Osteoblast (primary cell): Measurements from ENCODE around the gene CCL14. TPM values are rescaled to one million over a fixed set of nuclear protein-coding genes. Genes with fewer than 3 reads are reported as not detected.
A peak's percentile ranks its signal among the peaks of the same experiment; 100 is the strongest.

Source experiments
- DNase-seq: peaks from one replicate; pipeline ENCODE4 v3.0.0; 2011; ENCODE audit warnings: low spot score, mixed read lengths; ENCODE audit not compliant: insufficient read length; ENCODE audit errors: missing footprints
- H2AFZ ChIP-seq: 2 replicates; pipeline ENCODE4 v1.6.0; 2011; ENCODE audit warnings: mild to moderate bottlenecking, low read length
- H3K27ac ChIP-seq: 2 replicates; pipeline ENCODE4 v1.5.1; 2011; ENCODE audit warnings: mild to moderate bottlenecking, low read depth, low read length, moderate library complexity
- H3K27me3 ChIP-seq: 2 replicates; pipeline ENCODE4 v1.6.0; 2012; ENCODE audit warnings: mild to moderate bottlenecking, control low read depth, inconsistent platforms, low read length, moderate library complexity; ENCODE audit not compliant: insufficient read depth
- H3K36me3 ChIP-seq: 2 replicates; pipeline ENCODE4 v1.5.1; 2011; ENCODE audit warnings: mild to moderate bottlenecking, low read length, control low read depth, moderate library complexity; ENCODE audit not compliant: insufficient read depth
- H3K4me1 ChIP-seq: 2 replicates; pipeline ENCODE4 v1.5.1; 2011; ENCODE audit warnings: mild to moderate bottlenecking, low read length, control low read depth, moderate library complexity; ENCODE audit not compliant: insufficient read depth
- H3K4me2 ChIP-seq: 2 replicates; pipeline ENCODE4 v1.6.0; 2011; ENCODE audit warnings: mild to moderate bottlenecking, low read length; ENCODE audit not compliant: insufficient read depth
- H3K4me3 ChIP-seq: fragments of 200-600 bp; sonication (generic); 3 replicates; pipeline ENCODE4 v1.5.1; 2012; ENCODE audit warnings: mild to moderate bottlenecking, low read length, inconsistent platforms; ENCODE audit not compliant: insufficient read depth
- H3K79me2 ChIP-seq: 2 replicates; pipeline ENCODE4 v1.6.0; 2012; ENCODE audit warnings: mild to moderate bottlenecking, low read length, control low read depth, inconsistent platforms; ENCODE audit not compliant: insufficient read depth
- H3K9me3 ChIP-seq: 2 replicates; pipeline ENCODE4 v1.5.1; 2011; ENCODE audit warnings: low read depth, low read length, control low read depth
- H4K20me1 ChIP-seq: 2 replicates; pipeline ENCODE4 v1.6.0; 2012; ENCODE audit warnings: mild to moderate bottlenecking, low read length, control low read depth; ENCODE audit not compliant: insufficient read depth
- total RNA-seq: library from RNA; depleted of rRNA; stranded (reverse); fragments of >200 nt; gene quantifications from 2 replicates; pipeline ENCODE4 v1.2.3, GENCODE V29; 2012
- TF ChIP-seq, protein P1 (sequence below): IDR thresholded peaks from 2 replicates; pipeline ENCODE4 v1.5.1; 2011; ENCODE audit warnings: mild to moderate bottlenecking, low read depth, low read length, moderate library complexity; ENCODE audit errors: extremely low read depth

Gene CCL14
- total RNA-seq, 1 donor = not detected

DNA sequence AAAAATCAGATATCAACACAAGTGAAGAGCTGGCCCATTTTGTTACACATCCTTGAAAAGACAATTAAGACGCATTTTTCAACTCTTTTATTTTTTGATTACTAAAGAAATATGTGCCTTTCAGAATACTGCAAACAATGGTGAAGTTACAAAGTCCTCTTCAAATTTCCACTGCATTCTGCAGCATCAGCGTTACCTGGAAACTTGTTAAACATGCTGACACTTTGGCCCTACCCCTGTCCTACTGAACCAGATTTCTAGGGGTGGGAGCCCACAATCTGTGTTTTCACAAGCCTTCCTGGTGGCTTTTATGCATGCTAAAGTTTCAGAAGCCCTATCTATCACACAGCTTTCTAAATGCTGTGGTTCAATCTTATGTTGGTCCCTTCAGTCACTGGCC is 4.5 kb upstream of the CCL14 start:
- Histone ChIP-seq H3K4me1 (no peaks in the 10 kb centered on the region), H3K79me2 (no peaks in the 10 kb centered on the region), H3K9me3 (no peaks in the 10 kb centered on the region), H2AFZ (no peak overlapping the region), H3K27me3 (no peaks in the 10 kb centered on the region), H4K20me1 (no peaks in the 10 kb centered on the region), H3K4me2 (no peak overlapping the region), H3K36me3 (no peaks in the 10 kb centered on the region), H3K27ac (no peak overlapping the region), H3K4me3 (no peak overlapping the region)
- peak; percentile 21 for DNase-seq
- TF ChIP-seq, protein P1, sequence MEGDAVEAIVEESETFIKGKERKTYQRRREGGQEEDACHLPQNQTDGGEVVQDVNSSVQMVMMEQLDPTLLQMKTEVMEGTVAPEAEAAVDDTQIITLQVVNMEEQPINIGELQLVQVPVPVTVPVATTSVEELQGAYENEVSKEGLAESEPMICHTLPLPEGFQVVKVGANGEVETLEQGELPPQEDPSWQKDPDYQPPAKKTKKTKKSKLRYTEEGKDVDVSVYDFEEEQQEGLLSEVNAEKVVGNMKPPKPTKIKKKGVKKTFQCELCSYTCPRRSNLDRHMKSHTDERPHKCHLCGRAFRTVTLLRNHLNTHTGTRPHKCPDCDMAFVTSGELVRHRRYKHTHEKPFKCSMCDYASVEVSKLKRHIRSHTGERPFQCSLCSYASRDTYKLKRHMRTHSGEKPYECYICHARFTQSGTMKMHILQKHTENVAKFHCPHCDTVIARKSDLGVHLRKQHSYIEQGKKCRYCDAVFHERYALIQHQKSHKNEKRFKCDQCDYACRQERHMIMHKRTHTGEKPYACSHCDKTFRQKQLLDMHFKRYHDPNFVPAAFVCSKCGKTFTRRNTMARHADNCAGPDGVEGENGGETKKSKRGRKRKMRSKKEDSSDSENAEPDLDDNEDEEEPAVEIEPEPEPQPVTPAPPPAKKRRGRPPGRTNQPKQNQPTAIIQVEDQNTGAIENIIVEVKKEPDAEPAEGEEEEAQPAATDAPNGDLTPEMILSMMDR = no peak

DNA sequence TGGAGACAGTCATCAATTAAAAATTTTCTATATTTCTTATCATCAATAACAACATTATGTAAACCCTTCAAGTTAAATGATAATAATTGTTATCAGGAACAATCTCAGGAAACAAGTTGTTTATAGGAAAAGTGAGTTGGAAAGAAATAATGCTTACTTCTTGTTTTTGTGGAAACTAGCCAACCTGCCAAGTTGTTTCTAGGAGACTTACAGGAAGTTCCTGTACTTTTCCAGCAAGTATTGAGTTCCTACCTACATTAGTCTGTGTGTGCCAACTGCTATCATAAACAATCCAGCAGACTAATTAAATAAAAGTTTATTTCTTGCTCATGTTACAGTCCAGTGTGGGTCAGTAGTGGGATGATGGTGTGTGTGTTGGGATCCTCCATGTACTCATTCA is 1.6 kb upstream of the CCL14 start:
- Histone ChIP-seq H3K79me2 (no peaks in the 10 kb centered on the region), H3K4me1 (no peaks in the 10 kb centered on the region), H3K9me3 (no peaks in the 10 kb centered on the region), H2AFZ (no peak overlapping the region), H3K4me2 (no peak overlapping the region), H3K4me3 (no peak overlapping the region), H4K20me1 (no peaks in the 10 kb centered on the region), H3K27ac (no peak overlapping the region), H3K36me3 (no peaks in the 10 kb centered on the region), H3K27me3 (peaks cover 3% of the 10 kb centered on the region)
- no peak for DNase-seq
- TF ChIP-seq, protein P1 = no peak

DNA sequence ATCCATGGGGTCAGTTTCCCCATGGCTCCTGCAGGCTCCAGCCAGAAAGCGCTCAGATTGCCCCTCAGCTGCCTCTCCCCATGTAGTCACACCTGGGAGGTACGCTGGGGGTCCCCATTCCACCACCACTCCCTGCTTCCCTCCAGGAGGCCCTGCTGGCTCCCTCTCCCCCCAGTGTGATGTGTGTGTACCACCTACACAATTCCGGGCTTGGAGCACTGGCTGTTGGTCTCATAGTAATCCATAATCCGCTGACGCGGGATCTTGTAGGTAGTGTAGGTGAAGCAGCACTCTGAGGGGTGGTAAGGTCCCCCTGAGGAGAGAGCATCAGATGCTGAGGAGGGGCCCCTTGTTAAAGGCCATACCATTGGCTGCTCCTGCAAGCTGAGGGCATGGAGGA is 2.4 kb downstream of the CCL14 start:
- no peak for DNase-seq

DNA sequence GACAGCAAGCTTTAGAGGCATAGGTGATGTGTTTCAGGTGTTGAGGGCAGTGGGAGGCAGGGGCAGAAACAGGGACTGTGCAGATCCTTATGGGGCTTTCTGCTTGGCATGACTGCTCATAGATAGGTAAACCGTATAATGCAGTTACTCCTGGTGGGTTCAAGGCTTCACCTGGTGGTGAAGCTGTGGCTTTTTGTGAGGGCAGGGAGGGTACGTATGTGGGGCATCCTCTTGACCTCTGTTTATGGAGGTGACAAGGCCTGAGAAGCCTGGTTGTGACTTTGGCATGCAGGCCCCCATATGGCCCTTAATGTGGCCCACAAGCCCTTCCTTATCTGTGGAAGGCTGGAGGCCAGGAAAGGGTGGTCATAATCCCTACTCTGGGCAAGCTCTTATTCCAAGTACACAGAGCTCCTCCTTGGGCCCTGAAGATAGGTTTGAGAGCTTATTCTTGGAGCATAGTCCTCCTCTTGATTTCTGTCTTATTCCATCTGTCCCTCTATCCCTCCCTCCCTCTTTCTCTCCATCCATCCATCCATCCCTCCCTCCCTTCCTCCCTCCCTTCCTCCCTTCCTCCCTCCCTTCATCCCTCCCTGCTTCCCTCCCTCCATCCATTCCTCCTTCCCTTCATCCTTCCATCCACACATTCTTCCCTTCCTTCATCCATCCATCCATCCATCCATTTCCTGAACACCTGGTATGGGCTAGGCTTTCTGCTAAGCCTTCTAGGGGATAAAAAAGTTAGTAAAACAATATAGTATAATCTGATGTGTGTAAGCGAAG is 3.9 kb downstream of the CCL14 start:
- no peaks in the 10 kb centered on the region for H3K4me1 ChIP-seq
- no peaks in the 10 kb centered on the region for H4K20me1 ChIP-seq
- H3K36me3 ChIP-seq = no peaks in the 10 kb centered on the region
- H3K4me2 ChIP-seq = no peak overlapping the region
- TF ChIP-seq, protein P1 = no peak
- DNase-seq = no peak
- H3K79me2 ChIP-seq = no peaks in the 10 kb centered on the region
- H3K4me3 ChIP-seq = no peak overlapping the region
- H3K27ac ChIP-seq = no peak overlapping the region
- H2AFZ ChIP-seq = no peak overlapping the region
- peaks cover 7% of the 10 kb centered on the region for H3K27me3 ChIP-seq
- no peaks in the 10 kb centered on the region for H3K9me3 ChIP-seq

More for the DNA sequence above, 2.4 kb downstream of the CCL14 start:
- Histone ChIP-seq H4K20me1 (no peaks in the 10 kb centered on the region), H3K27me3 (peaks cover 7% of the 10 kb centered on the region), H3K4me1 (no peaks in the 10 kb centered on the region), H3K9me3 (no peaks in the 10 kb centered on the region), H2AFZ (no peak overlapping the region), H3K27ac (no peak overlapping the region), H3K79me2 (no peaks in the 10 kb centered on the region), H3K4me2 (no peak overlapping the region), H3K4me3 (no peak overlapping the region), H3K36me3 (no peaks in the 10 kb centered on the region)
- TF ChIP-seq, protein P1 = no peak
